ENCODE results near the gene MYF6.

DNA sequence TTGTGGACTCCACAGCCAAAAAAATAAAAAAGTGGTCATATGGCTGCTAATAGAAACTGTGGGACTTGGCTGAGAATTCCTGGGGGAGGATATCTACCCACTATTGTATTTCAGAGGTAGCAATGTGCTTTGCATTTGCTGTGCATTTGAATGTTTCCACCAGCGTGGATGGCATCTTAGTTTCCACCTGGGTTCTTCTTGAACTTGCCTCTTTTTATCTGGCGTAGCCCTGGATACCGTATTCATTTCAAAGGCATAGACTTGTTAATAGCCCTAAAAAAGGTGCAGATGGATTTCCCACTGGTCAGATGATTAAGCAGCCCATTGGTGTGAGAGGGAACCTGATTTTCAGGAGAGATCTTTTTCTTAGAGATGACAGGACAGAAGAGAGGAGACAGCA, 7.4 kb downstream of the MYF6 start:
- TF ChIP-seq, protein P1, sequence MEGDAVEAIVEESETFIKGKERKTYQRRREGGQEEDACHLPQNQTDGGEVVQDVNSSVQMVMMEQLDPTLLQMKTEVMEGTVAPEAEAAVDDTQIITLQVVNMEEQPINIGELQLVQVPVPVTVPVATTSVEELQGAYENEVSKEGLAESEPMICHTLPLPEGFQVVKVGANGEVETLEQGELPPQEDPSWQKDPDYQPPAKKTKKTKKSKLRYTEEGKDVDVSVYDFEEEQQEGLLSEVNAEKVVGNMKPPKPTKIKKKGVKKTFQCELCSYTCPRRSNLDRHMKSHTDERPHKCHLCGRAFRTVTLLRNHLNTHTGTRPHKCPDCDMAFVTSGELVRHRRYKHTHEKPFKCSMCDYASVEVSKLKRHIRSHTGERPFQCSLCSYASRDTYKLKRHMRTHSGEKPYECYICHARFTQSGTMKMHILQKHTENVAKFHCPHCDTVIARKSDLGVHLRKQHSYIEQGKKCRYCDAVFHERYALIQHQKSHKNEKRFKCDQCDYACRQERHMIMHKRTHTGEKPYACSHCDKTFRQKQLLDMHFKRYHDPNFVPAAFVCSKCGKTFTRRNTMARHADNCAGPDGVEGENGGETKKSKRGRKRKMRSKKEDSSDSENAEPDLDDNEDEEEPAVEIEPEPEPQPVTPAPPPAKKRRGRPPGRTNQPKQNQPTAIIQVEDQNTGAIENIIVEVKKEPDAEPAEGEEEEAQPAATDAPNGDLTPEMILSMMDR (IDR thresholded peaks at IDR 0.05), result no peak
- TF ChIP-seq POLR2A (IDR thresholded peaks at IDR 0.05) (no peak), POLR2AphosphoS5 (IDR thresholded peaks at IDR 0.05) (no peak)

Measured in suprapubic skin (tissue), 4 donors.